ENCODE measurements around the gene CAMTA1.

CAMTA1 gene

GRCh38 chr1:6747674-6748073 lies 37.6 kb upstream of the CAMTA1 start:
- ATAC-seq (ENCODE audit: low read depth) (no peak), DNase-seq (ENCODE audit: low spot score) (no peak)
- peaks cover 16% of the 10 kb centered on the region for H3K4me1 ChIP-seq (ENCODE audit: insufficient read depth, poor library complexity, severe bottlenecking)
- H3K27ac ChIP-seq (ENCODE audit: poor library complexity, severe bottlenecking) = no peak overlapping the region
- no peak overlapping the region for H3K4me3 ChIP-seq (ENCODE audit: severe bottlenecking)
- H3K27me3 ChIP-seq (ENCODE audit: insufficient read depth, poor library complexity, severe bottlenecking) = no peaks in the 10 kb centered on the region
- no peak for TF ChIP-seq CTCF (IDR thresholded peaks at IDR 0.05; ENCODE audit: poor library complexity, severe bottlenecking)
- H3K9me3 ChIP-seq (ENCODE audit: severe bottlenecking) = no peaks in the 10 kb centered on the region
- no peaks in the 10 kb centered on the region for H3K36me3 ChIP-seq (ENCODE audit: low read depth)

- no peak for ATAC-seq (ENCODE audit: low read depth)
- H3K27ac ChIP-seq (ENCODE audit: poor library complexity, severe bottlenecking) = no peak overlapping the region
- H3K36me3 ChIP-seq (ENCODE audit: low read depth) = no peaks in the 10 kb centered on the region
- H3K4me3 ChIP-seq (ENCODE audit: severe bottlenecking) = no peak overlapping the region
- H3K27me3 ChIP-seq (ENCODE audit: insufficient read depth, poor library complexity, severe bottlenecking) = no peaks in the 10 kb centered on the region
- H3K4me1 ChIP-seq (ENCODE audit: insufficient read depth, poor library complexity, severe bottlenecking) = no peaks in the 10 kb centered on the region
- no peak for DNase-seq (ENCODE audit: low spot score)
- TF ChIP-seq CTCF (IDR thresholded peaks at IDR 0.05; ENCODE audit: poor library complexity, severe bottlenecking) = no peak
- H3K9me3 ChIP-seq (ENCODE audit: severe bottlenecking) = no peaks in the 10 kb centered on the region
Measured at GRCh38 chr1:6750490-6750889, 34.8 kb upstream of the CAMTA1 start.

GRCh38 chr1:6753320-6754140 lies 31.7 kb upstream of the CAMTA1 start:
- no peaks in the 10 kb centered on the region for H3K27me3 ChIP-seq (ENCODE audit: insufficient read depth, poor library complexity, severe bottlenecking)

GRCh38 chr1:6756457-6756856 lies 28.8 kb upstream of the CAMTA1 start:
- no peak for DNase-seq (ENCODE audit: low spot score)
- Histone ChIP-seq H3K4me3 (ENCODE audit: severe bottlenecking) (no peak overlapping the region), H3K27me3 (ENCODE audit: insufficient read depth, poor library complexity, severe bottlenecking) (no peaks in the 10 kb centered on the region), H3K27ac (ENCODE audit: poor library complexity, severe bottlenecking) (no peak overlapping the region), H3K9me3 (ENCODE audit: severe bottlenecking) (no peaks in the 10 kb centered on the region), H3K36me3 (ENCODE audit: low read depth) (no peaks in the 10 kb centered on the region), H3K4me1 (ENCODE audit: insufficient read depth, poor library complexity, severe bottlenecking) (no peaks in the 10 kb centered on the region)
- TF ChIP-seq CTCF (IDR thresholded peaks at IDR 0.05; ENCODE audit: poor library complexity, severe bottlenecking) = no peak
- ATAC-seq (ENCODE audit: low read depth) = no peak

More at GRCh38 chr1:6753320-6754140, 31.7 kb upstream of the CAMTA1 start:
- Histone ChIP-seq H3K27ac (ENCODE audit: poor library complexity, severe bottlenecking) (no peak overlapping the region), H3K9me3 (ENCODE audit: severe bottlenecking) (no peaks in the 10 kb centered on the region), H3K4me3 (ENCODE audit: severe bottlenecking) (no peak overlapping the region), H3K4me1 (ENCODE audit: insufficient read depth, poor library complexity, severe bottlenecking) (no peaks in the 10 kb centered on the region), H3K36me3 (ENCODE audit: low read depth) (no peaks in the 10 kb centered on the region)
- no peak for TF ChIP-seq CTCF (IDR thresholded peaks at IDR 0.05; ENCODE audit: poor library complexity, severe bottlenecking)
- ATAC-seq (ENCODE audit: low read depth) = no peak
- no peak for DNase-seq (ENCODE audit: low spot score)

Measured in RWPE2 (cell line).